ENCODE data around the gene DBR1.

Gene DBR1

DNA sequence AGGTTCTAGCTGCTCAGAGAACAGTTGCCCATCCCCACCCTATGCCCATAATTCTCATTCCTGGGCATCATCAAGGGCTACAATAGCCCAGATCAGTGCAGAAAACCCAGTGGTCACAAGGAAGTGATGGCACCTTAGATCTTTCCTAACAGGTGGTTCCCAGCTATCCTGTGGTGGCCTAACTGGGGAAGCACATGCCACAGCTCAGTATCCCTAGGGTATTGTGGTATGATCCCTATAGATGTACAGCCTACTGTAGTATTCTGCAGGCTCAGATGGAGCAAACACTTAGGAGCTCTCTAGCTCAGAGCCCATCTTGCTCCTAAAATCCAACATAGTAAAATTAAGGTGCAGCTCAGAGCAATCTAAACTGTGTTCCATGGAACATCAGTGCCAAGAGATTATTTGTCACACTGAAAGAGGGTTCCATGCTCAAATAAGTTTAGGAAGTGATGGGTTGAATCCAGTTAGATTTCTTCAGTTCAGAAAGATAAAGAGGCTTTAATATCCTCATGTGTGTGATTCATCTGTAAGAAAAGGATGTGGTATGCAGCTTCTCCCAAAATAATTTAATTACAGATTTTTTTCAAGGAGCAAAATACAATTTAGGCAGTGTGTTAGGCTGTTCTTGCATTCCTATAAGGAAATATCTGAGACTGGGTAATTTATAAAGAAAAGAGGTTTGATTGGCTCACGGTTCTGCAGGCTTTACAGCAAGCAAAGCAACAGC lies 46.9 kb downstream of the DBR1 start:
- H3K36me3 ChIP-seq (ENCODE audit: control insufficient read depth in 5 of 5, insufficient read depth in 5 of 5, low read length in 5 of 5) = no peaks in the 10 kb centered on the region
- H3K4me1 ChIP-seq (ENCODE audit: control insufficient read depth in 5 of 5, insufficient read depth in 5 of 5, low read length in 5 of 5) = peaks cover 0 to 15% (median 6%) of the 10 kb centered on the region in 5 donors
- H3K27ac ChIP-seq (ENCODE audit: low read depth, low read length) = no peak overlapping the region
- H3K9me3 ChIP-seq (ENCODE audit: control insufficient read depth in 5 of 5, low read length in 5 of 5) = peaks cover 0 to 3% (median 0%) of the 10 kb centered on the region in 5 donors
- no peak overlapping the region for H3K4me3 ChIP-seq (ENCODE audit: low read depth in 1 of 5, low read length in 5 of 5)
- H3K9ac ChIP-seq (ENCODE audit: low read length in 5 of 5) = no peak overlapping the region
- no peaks in the 10 kb centered on the region for H3K27me3 ChIP-seq (ENCODE audit: control insufficient read depth in 5 of 5, insufficient read depth in 4 of 5, low read length in 5 of 5)

DNA sequence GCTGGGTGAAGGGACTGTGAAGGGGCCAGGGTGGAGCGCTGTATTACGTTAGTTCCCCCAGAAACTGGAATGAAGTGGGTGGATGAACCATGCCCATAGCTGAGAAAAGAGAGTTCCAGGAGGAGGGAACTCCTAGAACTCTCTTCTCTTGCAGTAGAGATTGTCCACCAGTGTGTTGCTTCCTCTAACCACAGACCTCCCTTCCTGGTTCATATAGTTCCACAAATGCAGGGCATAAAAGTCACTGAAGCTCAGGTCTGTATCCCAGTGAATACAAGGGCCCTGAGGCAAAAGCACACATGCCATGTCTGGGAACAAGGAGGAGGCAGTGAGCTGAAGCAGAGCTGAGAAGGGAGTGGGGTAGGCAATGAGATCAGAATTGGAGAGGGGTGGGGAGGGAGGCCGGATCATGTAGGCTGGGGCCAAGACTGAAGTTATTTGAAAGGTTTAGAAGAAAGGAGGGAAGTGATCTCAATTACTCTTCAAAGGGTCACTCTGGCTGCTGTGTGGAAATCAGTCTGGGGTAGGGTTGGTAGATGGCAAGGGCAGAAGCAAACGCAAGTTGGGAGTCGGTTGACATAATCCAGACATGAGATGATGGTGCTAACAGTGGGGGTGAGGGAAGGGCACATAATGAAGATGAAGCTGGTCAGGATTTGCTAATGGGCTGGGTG lies 49.0 kb downstream of the DBR1 start:
- peak overlapping the region; percentile 39 for H3K27ac ChIP-seq (ENCODE audit: low read depth, low read length)

DNA sequence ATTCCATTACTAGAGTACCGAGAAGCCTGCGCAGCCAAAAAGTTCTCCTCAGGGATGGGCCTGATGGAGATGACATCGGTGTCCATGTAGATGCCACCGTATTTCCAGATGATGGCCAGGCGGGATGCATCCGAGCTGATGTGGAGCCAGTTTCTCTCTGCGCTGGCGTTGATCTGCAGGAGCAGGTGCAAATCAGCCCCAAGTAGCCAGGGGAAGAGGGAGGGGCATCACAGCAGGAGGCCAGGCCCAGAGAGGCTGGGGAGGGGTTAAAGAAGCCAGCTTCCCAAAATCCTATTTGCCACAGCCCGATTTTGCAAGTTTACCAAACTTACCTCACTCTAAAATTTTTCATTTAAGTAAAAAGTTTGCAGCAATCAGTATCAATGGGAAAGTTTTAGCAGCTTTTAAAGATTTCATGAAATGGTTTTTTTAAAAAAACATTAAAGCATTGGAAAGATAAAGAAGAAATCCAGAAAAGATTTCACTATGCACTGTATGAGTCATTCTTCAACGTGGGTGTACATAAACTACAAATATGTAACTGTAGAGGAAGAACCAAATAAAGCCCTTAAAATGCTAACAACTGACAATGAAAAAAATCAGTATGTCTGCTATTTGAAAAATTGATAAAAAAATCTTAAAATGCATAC lies 49.9 kb downstream of the DBR1 start:
- H3K36me3 ChIP-seq (ENCODE audit: control insufficient read depth in 5 of 5, insufficient read depth in 5 of 5, low read length in 5 of 5) = no peaks in the 10 kb centered on the region
- peak overlapping the region; percentile 39 for H3K27ac ChIP-seq (ENCODE audit: low read depth, low read length)
- H3K4me3 ChIP-seq (ENCODE audit: low read depth in 1 of 5, low read length in 5 of 5) = no peak overlapping the region
- H3K9me3 ChIP-seq (ENCODE audit: control insufficient read depth in 5 of 5, low read length in 5 of 5) = peaks cover 0 to 3% (median 0%) of the 10 kb centered on the region in 5 donors
- H3K9ac ChIP-seq (ENCODE audit: low read length in 5 of 5) = no peak overlapping the region
- no peaks in the 10 kb centered on the region for H3K27me3 ChIP-seq (ENCODE audit: control insufficient read depth in 5 of 5, insufficient read depth in 4 of 5, low read length in 5 of 5)
- H3K4me1 ChIP-seq (ENCODE audit: control insufficient read depth in 5 of 5, insufficient read depth in 5 of 5, low read length in 5 of 5) = peaks cover 0 to 15% (median 6%) of the 10 kb centered on the region in 5 donors

More for the DNA sequence above, 49.0 kb downstream of the DBR1 start:
- H3K4me3 ChIP-seq (ENCODE audit: low read depth in 1 of 5, low read length in 5 of 5) = no peak overlapping the region
- peaks cover 0 to 15% (median 6%) of the 10 kb centered on the region in 5 donors for H3K4me1 ChIP-seq (ENCODE audit: control insufficient read depth in 5 of 5, insufficient read depth in 5 of 5, low read length in 5 of 5)
- H3K9me3 ChIP-seq (ENCODE audit: control insufficient read depth in 5 of 5, low read length in 5 of 5) = peaks cover 0 to 3% (median 0%) of the 10 kb centered on the region in 5 donors
- H3K36me3 ChIP-seq (ENCODE audit: control insufficient read depth in 5 of 5, insufficient read depth in 5 of 5, low read length in 5 of 5) = no peaks in the 10 kb centered on the region
- no peak overlapping the region for H3K9ac ChIP-seq (ENCODE audit: low read length in 5 of 5)
- no peaks in the 10 kb centered on the region for H3K27me3 ChIP-seq (ENCODE audit: control insufficient read depth in 5 of 5, insufficient read depth in 4 of 5, low read length in 5 of 5)

DNA sequence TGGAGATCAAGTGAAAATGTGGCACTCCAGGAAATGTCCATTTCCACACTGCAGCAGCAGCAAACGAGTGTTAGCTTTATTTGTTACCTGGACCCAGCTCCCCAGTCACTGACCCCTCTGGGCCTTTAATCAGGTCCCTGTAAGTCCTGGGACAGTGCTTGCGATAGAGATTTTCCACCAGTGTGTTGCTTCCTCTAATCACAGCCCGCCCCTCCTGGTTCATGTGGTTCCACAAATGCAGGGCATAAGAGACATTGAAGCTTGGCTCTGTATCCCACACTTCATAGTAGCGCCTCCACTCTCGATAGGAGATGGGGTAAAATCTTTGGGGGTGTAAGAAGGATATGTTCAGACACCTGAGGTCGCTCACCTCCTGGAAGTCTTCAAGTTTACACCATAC lies 50.5 kb downstream of the DBR1 start:
- no peak overlapping the region for H3K27ac ChIP-seq (ENCODE audit: low read depth, low read length)
- H3K9me3 ChIP-seq (ENCODE audit: control insufficient read depth in 5 of 5, low read length in 5 of 5) = peaks cover 0 to 3% (median 0%) of the 10 kb centered on the region in 5 donors
- no peaks in the 10 kb centered on the region for H3K27me3 ChIP-seq (ENCODE audit: control insufficient read depth in 5 of 5, insufficient read depth in 4 of 5, low read length in 5 of 5)

DNA sequence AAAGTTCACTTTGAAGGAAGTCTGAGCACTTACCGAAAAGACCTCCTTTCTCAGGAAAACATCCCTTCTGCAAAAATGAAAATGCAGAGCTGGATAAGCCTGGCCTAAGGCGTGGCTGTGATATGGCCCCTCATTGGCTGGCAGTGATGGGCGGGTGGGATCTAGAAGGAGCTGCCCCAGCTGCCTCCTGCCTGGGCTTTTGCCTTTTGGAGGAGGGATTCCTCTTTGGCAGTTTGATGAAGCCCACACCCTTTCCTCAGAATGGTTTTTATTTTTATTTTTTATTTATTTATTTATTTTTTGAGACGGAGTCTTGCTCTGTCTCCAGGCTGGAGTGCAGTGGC lies 55.3 kb downstream of the DBR1 start:
- peaks cover 4 to 34% (median 20%) of the 10 kb centered on the region in 5 donors for H3K4me1 ChIP-seq (ENCODE audit: control insufficient read depth in 5 of 5, insufficient read depth in 5 of 5, low read length in 5 of 5)
- no peak overlapping the region for H3K4me3 ChIP-seq (ENCODE audit: low read depth in 1 of 5, low read length in 5 of 5)
- no peak overlapping the region for H3K9ac ChIP-seq (ENCODE audit: low read length in 5 of 5)
- no peaks in the 10 kb centered on the region for H3K36me3 ChIP-seq (ENCODE audit: control insufficient read depth in 5 of 5, insufficient read depth in 5 of 5, low read length in 5 of 5)
- no peaks in the 10 kb centered on the region for H3K27me3 ChIP-seq (ENCODE audit: control insufficient read depth in 5 of 5, insufficient read depth in 4 of 5, low read length in 5 of 5)
- H3K27ac ChIP-seq (ENCODE audit: low read depth, low read length) = no peak overlapping the region
- H3K9me3 ChIP-seq (ENCODE audit: control insufficient read depth in 5 of 5, low read length in 5 of 5) = peaks cover 0 to 3% (median 0%) of the 10 kb centered on the region in 5 donors

More for the DNA sequence above, 50.5 kb downstream of the DBR1 start:
- H3K36me3 ChIP-seq (ENCODE audit: control insufficient read depth in 5 of 5, insufficient read depth in 5 of 5, low read length in 5 of 5) = no peaks in the 10 kb centered on the region
- H3K9ac ChIP-seq (ENCODE audit: low read length in 5 of 5) = no peak overlapping the region
- H3K4me3 ChIP-seq (ENCODE audit: low read depth in 1 of 5, low read length in 5 of 5) = no peak overlapping the region
- H3K4me1 ChIP-seq (ENCODE audit: control insufficient read depth in 5 of 5, insufficient read depth in 5 of 5, low read length in 5 of 5) = peaks cover 0 to 15% (median 6%) of the 10 kb centered on the region in 5 donors

DNA sequence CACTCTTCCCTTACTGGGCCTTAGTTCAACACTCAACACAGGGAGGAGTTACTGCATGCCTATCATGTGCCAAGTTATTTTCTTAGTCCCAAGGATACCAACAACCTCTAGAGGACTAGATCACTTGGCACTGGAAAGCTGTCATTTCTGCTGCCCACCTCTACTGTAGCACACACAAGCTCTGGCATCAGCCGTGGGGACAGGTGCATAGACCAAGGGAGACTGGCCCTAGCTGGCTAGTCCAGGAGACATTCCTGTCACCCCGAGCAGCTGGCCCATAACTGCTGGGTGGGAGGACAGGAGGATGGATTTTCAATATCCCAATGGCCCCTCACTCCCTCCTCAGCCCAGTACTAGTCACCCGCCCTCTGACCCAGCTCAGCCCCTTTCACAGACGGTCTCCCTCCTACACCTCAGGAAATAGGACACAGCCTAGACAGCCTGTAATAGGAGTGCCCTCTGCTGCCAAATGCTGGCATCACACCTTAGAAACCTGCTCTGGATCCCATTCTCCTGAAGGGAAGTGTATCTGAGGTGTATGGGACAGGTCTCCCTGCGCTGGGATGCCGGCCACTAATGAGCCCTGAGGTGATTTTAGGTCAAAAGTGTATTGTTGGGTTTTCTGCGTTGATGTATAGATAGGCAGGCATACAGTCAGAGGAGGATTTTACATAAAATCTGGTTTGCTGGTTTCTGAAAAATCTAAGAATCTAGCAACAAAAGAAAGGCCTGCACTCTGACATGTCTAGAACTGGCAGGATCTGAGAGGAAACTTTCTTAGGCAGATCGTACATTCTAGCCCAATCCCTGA lies 55.9 kb downstream of the DBR1 start:
- no peak overlapping the region for H3K9ac ChIP-seq (ENCODE audit: low read length in 5 of 5)

DNA sequence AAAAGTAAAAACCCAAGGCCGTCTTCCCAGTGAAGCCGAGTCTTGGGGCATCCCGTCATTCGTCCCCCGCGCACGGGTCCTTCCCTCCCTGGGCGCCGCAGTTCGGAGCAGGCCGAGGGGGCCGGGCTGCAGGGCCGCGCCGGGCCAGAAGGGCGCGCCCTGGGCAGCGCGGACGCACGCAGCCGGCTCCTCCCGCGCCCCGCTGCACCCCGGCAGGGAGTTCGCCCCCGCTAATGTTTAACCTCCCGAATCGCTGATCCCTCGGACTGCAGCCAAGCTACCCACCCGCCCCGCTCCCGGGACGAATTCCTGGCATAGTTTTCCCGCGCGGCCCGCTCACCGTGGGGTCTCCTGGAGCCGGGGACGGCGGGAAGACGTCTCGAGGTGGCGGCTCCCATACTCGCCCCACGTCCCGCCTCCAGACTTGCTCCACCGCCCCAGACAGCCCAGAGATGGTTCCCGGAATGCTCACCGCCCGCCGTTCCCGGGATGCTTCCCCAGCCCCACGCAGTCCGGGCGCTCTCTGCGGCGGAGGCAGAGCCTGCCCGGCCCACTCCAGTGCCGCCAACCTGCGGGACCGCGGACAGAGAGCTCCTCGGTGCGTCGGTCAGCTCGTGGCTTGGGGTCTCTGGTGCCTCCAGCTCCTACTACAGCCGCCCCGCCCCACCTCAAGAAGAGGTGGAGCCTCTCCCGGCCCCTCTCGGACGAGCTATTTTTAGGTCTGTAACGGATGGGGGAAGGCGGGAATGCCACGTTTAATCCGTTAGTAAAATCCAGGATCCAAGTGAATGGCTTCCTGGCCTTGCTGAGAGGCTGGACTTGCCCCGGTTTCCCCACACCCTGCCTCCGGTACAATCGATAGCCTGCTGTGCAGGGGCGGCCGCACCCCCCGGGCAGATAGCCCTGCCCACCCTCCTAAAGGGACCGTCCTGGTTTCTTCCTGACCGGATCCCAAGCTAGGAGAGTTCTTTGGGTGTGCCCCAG lies 59.4 kb downstream of the DBR1 start, which contains the start of gene DZIP1L:
Gene DZIP1L (minus strand): TSS at position 621 of the 984 bp plus-strand sequence. CDS start 11,637 bp downstream, outside the sequence.
- Histone ChIP-seq H3K4me1 (ENCODE audit: control insufficient read depth in 5 of 5, insufficient read depth in 5 of 5, low read length in 5 of 5) (peaks cover 9 to 52% (median 43%) of the 10 kb centered on the region in 5 donors), H3K36me3 (ENCODE audit: control insufficient read depth in 5 of 5, insufficient read depth in 5 of 5, low read length in 5 of 5) (peaks cover 0 to 4% (median 0%) of the 10 kb centered on the region in 5 donors), H3K9me3 (ENCODE audit: control insufficient read depth in 5 of 5, low read length in 5 of 5) (no peaks in the 10 kb centered on the region), H3K27ac (ENCODE audit: low read depth, low read length) (peak within 1 kb of the TSS; percentile 84), H3K4me3 (ENCODE audit: low read depth in 1 of 5, low read length in 5 of 5) (peak within 1 kb of the TSS; percentile 76 to 90 (median 83)), H3K27me3 (ENCODE audit: control insufficient read depth in 5 of 5, insufficient read depth in 4 of 5, low read length in 5 of 5) (no peaks in the 10 kb centered on the region), H3K9ac (ENCODE audit: low read length in 5 of 5) (peak within 1 kb of the TSS; percentile 78 to 97 (median 90))

More for the DNA sequence above, 55.9 kb downstream of the DBR1 start:
- Histone ChIP-seq H3K27me3 (ENCODE audit: control insufficient read depth in 5 of 5, insufficient read depth in 4 of 5, low read length in 5 of 5) (no peaks in the 10 kb centered on the region), H3K4me1 (ENCODE audit: control insufficient read depth in 5 of 5, insufficient read depth in 5 of 5, low read length in 5 of 5) (peaks cover 8 to 36% (median 26%) of the 10 kb centered on the region in 5 donors), H3K4me3 (ENCODE audit: low read depth in 1 of 5, low read length in 5 of 5) (peak overlapping the region in 2 of 5 donors; percentile 15 to 29), H3K36me3 (ENCODE audit: control insufficient read depth in 5 of 5, insufficient read depth in 5 of 5, low read length in 5 of 5) (no peaks in the 10 kb centered on the region), H3K27ac (ENCODE audit: low read depth, low read length) (peak overlapping the region; percentile 60), H3K9me3 (ENCODE audit: control insufficient read depth in 5 of 5, low read length in 5 of 5) (peaks cover 0 to 3% (median 0%) of the 10 kb centered on the region in 5 donors)

DNA sequence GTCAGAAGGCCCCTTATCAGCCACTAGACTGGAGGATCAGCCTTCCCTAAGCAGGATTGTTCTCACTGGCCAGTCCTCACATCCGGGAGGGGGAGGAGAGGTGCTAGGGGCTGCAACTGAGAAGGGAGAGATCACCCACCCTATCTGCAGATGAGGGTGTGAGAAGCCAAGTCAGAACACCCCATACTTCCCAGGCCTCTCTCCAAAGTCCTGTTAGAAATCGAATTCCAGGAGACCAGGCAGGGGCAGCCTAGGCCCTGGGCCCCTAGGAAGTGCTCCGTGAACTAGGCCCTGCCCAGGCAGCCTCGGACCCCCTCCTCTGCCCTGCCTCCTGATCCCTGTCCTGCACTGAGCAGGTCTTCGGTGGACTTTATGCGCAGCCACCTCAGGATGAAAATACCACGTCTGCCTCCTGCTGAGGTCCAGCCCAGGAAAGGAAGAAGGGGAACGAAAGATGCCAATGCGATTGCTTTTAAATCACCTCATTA lies 60.2 kb downstream of the DBR1 start:
- peak overlapping the region; percentile 76 to 97 (median 90) for H3K9ac ChIP-seq (ENCODE audit: low read length in 5 of 5)
- H3K27me3 ChIP-seq (ENCODE audit: control insufficient read depth in 5 of 5, insufficient read depth in 4 of 5, low read length in 5 of 5) = no peaks in the 10 kb centered on the region
- H3K4me3 ChIP-seq (ENCODE audit: low read depth in 1 of 5, low read length in 5 of 5) = peak overlapping the region; percentile 76 to 90 (median 83)
- H3K27ac ChIP-seq (ENCODE audit: low read depth, low read length) = peak overlapping the region; percentile 84
- H3K4me1 ChIP-seq (ENCODE audit: control insufficient read depth in 5 of 5, insufficient read depth in 5 of 5, low read length in 5 of 5) = peaks cover 9 to 52% (median 43%) of the 10 kb centered on the region in 5 donors
- no peaks in the 10 kb centered on the region for H3K9me3 ChIP-seq (ENCODE audit: control insufficient read depth in 5 of 5, low read length in 5 of 5)
- H3K36me3 ChIP-seq (ENCODE audit: control insufficient read depth in 5 of 5, insufficient read depth in 5 of 5, low read length in 5 of 5) = peaks cover 0 to 4% (median 0%) of the 10 kb centered on the region in 5 donors
